OCI-LY1 (cell line): ENCODE measurements around the gene FBL.

Source experiments
- EZH2 ChIP-seq: fragments of 200-600 bp; sonication (generic), shearing (Covaris generic); IDR thresholded peaks from 2 replicates; pipeline ENCODE4 v1.8.0; 2017; ENCODE audit warnings: borderline replicate concordance, mixed run types, mild to moderate bottlenecking, antibody characterized with exemption, low read length, moderate library complexity, mixed read lengths
- TF ChIP-seq, protein P1 (sequence below): fragments of 200-600 bp; sonication (generic), shearing (Covaris generic); IDR thresholded peaks from 2 replicates; pipeline ENCODE4 v1.5.1; 2017; ENCODE audit warnings: mild to moderate bottlenecking, antibody characterized with exemption, low read length, moderate library complexity, mixed read lengths

GRCh38 chr19:39834287-39834841, 11.8 kb downstream of the FBL start:
- TF ChIP-seq, protein P1, sequence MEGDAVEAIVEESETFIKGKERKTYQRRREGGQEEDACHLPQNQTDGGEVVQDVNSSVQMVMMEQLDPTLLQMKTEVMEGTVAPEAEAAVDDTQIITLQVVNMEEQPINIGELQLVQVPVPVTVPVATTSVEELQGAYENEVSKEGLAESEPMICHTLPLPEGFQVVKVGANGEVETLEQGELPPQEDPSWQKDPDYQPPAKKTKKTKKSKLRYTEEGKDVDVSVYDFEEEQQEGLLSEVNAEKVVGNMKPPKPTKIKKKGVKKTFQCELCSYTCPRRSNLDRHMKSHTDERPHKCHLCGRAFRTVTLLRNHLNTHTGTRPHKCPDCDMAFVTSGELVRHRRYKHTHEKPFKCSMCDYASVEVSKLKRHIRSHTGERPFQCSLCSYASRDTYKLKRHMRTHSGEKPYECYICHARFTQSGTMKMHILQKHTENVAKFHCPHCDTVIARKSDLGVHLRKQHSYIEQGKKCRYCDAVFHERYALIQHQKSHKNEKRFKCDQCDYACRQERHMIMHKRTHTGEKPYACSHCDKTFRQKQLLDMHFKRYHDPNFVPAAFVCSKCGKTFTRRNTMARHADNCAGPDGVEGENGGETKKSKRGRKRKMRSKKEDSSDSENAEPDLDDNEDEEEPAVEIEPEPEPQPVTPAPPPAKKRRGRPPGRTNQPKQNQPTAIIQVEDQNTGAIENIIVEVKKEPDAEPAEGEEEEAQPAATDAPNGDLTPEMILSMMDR = no peak
- no peak for TF ChIP-seq EZH2
